NCI-H1092 (cell line): Measurements from ENCODE around the gene PTCHD4.
"Not testable (repeated sequence)": the region's sequence is repeated elsewhere in the genome, so short reads cannot be mapped to it uniquely, and the experiment has no call there.

Experiments
- DNase-seq: peaks from one replicate; lab custom pipeline; 2025; lab: John Stamatoyannopoulos, UW

Gene PTCHD4

DNA sequence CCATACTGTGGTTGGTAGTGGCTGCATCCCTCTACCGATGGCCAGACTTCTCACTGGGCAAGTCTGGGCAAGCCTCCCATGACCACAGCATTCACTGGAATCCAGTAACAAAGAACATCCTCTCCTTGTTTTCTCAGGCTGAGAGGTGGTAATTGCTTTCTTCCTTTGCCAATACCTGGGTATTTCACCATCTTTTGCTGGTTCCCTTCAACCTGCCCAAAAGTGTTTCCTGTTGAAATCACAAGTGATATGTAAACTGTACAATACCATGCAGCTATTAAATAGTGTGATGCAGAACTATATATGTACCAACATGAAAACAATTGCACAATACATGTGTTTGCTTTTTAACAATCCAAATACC is at the start of gene PTCHD4:
PTCHD4 (minus strand) TSS at position 55 of the 364 bp plus-strand sequence. CDS start 42,240 bp downstream, outside the sequence.
- DNase-seq, result no peak

DNA sequence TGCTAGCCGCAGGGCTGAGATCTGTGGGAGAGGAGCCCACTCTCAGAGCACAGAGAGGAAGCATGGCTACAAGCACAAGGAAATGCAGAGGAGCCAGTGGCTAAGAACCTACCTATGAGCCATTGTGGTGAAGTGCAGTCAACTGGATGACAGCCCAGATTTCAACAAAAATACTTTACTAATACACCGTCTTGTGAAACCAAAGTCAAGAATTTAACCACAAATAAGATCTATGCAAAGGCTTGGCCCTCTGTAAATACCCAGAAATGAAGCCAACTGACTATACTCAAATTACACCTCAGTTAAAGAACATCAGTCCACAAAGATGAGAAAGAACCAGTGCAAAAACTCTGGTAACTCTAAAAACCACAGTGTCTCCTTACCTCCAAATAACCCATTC is 40.1 kb upstream of the PTCHD4 start:
- DNase-seq, result no peak

GRCh38 chr6:48150701-48151100 is 39.7 kb upstream of the PTCHD4 start:
- DNase-seq, result no peak

- no peak for DNase-seq
Measured at GRCh38 chr6:48147051-48147450, 36.1 kb upstream of the PTCHD4 start.

GRCh38 chr6:48144021-48144420 is 33.0 kb upstream of the PTCHD4 start:
- no peak for DNase-seq

DNA sequence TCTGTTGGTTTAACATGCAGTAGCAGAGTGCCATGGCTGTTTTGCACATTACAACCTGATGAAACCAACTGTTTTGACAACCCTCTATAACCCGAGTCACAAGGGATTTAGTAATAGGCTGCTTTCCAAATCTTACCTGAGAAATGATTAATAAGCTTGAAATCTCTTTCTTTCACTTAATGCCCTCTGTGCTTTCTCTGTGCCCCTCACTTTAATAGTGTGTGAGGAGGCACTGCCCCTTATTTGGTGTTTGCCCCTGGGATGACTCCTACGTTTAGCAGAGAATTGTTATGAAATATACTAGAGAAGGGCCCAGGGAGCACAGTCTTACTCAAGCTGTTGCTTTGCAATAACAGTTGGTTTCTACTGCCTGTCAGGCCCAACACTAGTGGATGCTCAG is 31.0 kb upstream of the PTCHD4 start:
- no peak for DNase-seq

GRCh38 chr6:48139818-48140614 is 29.0 kb upstream of the PTCHD4 start:
- DNase-seq, result no peak

GRCh38 chr6:48136856-48137255 is 25.9 kb upstream of the PTCHD4 start:
- no peak for DNase-seq

GRCh38 chr6:48135323-48136084 is 24.5 kb upstream of the PTCHD4 start:
- DNase-seq, result no peak

- no peak for DNase-seq
Measured at GRCh38 chr6:48134246-48134645, 23.2 kb upstream of the PTCHD4 start.

GRCh38 chr6:48123601-48124000 is 12.6 kb upstream of the PTCHD4 start:
- no peak for DNase-seq

DNA sequence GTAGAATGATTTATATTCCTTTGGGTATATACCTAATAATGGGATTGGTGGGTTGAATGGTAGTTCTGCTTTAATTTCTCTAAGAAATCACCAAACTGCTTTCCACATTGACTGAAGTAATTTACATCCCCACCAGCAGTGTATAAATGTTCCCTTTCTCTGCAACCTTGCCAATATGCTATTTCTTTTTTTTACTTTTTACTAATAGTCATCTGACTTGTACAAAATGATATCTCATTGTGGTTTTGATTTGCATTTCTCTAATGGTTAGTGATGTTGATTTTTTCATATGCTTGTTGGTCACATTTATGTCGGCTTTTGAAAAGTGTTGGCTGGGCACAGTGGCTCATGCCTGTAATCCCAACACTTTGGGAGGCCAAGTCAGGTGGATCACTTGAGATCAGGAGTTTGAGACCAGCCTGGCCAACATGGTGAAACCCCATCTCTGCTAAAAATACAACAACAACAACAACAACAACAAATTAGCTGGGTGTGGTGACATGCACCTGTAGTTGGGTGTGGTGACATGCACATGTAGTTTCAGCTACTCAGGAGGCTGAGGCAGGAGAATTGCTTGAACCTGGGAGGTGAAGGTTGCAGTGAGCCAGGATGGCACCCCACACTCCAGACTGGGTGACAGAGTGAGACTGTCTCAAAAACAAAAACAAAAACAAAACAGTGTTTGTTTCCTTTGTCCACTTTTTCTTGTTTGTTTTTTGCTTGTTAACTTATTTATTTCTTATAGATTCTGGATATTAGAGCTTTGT is 11.2 kb upstream of the PTCHD4 start:
- DNase-seq, result not testable (repeated sequence)

DNA sequence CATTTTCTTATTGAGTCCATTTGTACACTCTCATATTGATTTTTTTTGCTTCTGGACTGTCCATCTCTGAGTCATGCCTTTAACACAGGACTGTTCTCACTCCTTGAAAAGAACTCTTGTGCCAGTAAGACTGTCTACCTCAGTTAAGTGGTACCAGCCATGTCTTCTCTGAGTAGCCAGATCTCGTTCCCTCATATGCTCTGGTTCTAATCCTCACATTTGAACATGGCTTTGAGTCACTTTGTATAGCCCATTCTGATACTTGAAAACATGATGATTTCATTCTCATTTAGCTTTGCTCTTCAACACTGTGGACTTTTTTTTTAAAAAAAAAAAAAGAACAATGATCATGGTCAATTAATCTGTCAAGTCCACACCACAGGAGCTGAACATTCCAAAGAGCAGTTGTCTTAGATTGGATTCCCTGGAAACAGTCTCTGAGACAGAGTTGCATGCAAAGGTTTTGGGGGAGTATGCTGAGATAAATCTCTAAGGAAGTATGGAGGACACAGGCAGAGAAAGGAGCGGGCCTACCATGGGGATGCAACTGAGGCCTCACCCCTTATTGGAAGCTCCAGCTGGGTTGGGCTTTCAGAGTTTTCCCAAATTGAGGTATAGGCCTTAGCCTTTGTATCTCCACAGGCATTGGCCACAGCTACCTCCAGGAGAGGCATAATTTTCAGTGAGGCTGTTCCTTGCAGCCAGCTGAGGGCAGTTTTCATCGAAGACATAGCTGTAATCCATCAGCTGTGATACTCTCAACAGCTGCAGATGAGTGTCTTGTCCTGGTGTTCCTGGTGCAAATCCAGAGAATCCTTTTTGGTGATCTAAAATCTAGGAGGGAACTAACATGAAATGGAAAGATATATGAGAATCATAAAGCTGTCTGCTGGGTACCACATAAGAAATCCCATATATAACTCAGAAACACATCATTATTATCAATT is 6.0 kb upstream of the PTCHD4 start:
- DNase-seq, result no peak

- no peak for DNase-seq
Measured at GRCh38 chr6:48113130-48113529, 2.1 kb upstream of the PTCHD4 start.

DNA sequence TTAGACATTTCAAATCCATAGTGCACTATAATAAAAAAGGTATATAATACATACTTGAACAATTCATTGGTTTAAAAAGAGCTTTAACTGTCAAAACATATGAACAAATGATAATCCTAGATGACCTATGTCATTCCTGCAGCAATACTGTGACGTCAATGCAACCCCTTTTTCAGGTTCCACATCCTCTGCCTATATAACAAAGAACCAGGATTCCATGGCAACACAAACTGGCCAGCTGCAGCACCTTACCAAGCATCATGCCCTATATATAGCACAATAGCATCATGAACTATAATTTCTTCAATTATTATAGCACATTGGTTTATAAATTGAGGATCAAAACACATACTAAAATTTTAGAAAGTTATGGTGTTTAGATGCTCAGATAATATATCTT is 578 bp upstream of the PTCHD4 start:
- DNase-seq, result no peak

GRCh38 chr6:48110436-48111142 is 408 bp downstream of the PTCHD4 start:
- DNase-seq, result no peak

GRCh38 chr6:48109944-48110343 is 1.1 kb downstream of the PTCHD4 start:
- DNase-seq, result no peak

DNA sequence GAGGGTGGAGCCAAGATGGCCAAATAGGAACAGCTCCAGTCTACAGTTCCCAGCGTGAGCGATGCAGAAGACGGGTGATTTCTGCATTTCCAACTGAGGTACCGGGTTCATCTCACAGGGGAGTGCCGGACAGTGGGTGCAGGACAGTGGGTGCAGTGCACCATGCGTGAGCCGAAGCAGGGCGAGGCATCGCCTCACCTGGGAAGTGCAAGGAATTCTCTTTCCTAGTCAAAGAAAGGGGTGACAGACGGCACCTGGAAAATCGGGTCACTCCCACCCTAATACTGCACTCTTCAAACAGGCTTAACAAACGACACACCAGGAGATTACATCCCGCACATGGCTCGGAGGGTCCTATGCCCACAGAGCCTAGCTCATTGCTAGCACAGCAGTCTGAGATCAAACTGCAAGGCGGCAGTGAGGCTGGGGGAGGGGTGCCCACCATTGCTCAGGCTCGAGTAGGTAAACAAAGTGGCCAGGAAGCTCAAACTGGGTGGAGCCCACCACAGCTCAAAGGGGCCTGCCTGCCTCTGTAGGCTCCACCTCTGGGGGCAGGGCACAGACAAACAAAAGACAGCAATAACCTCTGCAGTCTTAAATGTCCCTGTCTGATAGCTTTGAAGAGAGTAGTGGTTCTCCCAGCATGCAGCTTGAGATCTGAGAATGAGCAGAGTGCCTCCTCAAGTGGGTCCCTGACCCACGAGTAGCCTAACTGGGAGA is 8.4 kb downstream of the PTCHD4 start:
- DNase-seq, result not testable (repeated sequence)

GRCh38 chr6:48101290-48101689 is 9.7 kb downstream of the PTCHD4 start:
- DNase-seq, result no peak

GRCh38 chr6:48100588-48100895 is 10.5 kb downstream of the PTCHD4 start:
- no peak for DNase-seq
